Suprapubic skin (tissue), 3 donors: ENCODE results near the gene FER.

Source experiments
- POLR2AphosphoS5 ChIP-seq, 3 donors: sonication (generic); formaldehyde crosslinking; IDR thresholded peaks; one replicate each; pipeline ENCODE4 v1.6.1; 2017; ENCODE audit warnings: antibody characterized with exemption in 3 of 3
- TF ChIP-seq, protein P1 (sequence below), 2 donors: fragments of 200-600 bp in 1 of 2; fragments of 450-650 bp in 1 of 2; sonication (generic) in 1 of 2; IDR thresholded peaks; one replicate each; pipeline ENCODE4 v1.5.1; 2016 to 2019; ENCODE audit warnings: antibody characterized with exemption in 2 of 2, mild to moderate bottlenecking in 1 of 2, moderate library complexity in 1 of 2

DNA sequence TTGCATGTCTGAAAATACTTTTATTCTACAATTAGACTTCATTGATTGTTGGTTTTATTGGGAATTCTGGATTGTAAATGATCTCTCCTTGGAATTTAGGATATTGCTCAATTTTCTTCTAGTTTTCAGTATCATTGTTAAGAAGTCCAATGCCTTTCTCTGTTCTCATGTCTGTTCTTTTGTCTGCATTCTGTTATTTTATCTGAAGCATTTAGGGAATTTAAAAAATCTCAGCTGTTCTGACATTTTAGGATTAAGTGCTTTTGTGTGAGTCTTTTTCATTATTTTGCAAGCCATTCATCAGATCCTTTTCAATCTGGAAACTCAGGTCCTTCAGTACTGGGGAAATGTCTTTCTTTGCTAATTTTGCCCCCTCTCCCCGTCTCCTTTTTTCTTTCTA, 4.4 kb upstream of the FER start:
- TF ChIP-seq, protein P1, sequence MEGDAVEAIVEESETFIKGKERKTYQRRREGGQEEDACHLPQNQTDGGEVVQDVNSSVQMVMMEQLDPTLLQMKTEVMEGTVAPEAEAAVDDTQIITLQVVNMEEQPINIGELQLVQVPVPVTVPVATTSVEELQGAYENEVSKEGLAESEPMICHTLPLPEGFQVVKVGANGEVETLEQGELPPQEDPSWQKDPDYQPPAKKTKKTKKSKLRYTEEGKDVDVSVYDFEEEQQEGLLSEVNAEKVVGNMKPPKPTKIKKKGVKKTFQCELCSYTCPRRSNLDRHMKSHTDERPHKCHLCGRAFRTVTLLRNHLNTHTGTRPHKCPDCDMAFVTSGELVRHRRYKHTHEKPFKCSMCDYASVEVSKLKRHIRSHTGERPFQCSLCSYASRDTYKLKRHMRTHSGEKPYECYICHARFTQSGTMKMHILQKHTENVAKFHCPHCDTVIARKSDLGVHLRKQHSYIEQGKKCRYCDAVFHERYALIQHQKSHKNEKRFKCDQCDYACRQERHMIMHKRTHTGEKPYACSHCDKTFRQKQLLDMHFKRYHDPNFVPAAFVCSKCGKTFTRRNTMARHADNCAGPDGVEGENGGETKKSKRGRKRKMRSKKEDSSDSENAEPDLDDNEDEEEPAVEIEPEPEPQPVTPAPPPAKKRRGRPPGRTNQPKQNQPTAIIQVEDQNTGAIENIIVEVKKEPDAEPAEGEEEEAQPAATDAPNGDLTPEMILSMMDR (IDR thresholded peaks at IDR 0.05) = no peak
- no peak for TF ChIP-seq POLR2AphosphoS5 (IDR thresholded peaks at IDR 0.05)
